Measurements from ENCODE around the gene NFKBIB.

Gene NFKBIB

GRCh38 chr19:38888876-38889275 is 10.9 kb upstream of the NFKBIB start:
- no peaks in the 10 kb centered on the region for H3K27me3 Mint-ChIP-seq
- H3K36me3 Mint-ChIP-seq = peaks cover 4% of the 10 kb centered on the region
- H3K4me3 Mint-ChIP-seq = no peak overlapping the region
- H3K4me1 Mint-ChIP-seq = peaks cover 4% of the 10 kb centered on the region
- H3K27ac Mint-ChIP-seq = no peak overlapping the region
- H3K9me3 Mint-ChIP-seq = no peaks in the 10 kb centered on the region

GRCh38 chr19:38889803-38890202 is 10.0 kb upstream of the NFKBIB start:
- Mint-ChIP-seq H3K4me3 (no peak overlapping the region), H3K36me3 (peaks cover 4% of the 10 kb centered on the region), H3K27ac (no peak overlapping the region), H3K4me1 (peaks cover 4% of the 10 kb centered on the region), H3K9me3 (no peaks in the 10 kb centered on the region), H3K27me3 (no peaks in the 10 kb centered on the region)

- no peak overlapping the region for H3K27ac Mint-ChIP-seq
- H3K36me3 Mint-ChIP-seq = peaks cover 4% of the 10 kb centered on the region
- peaks cover 4% of the 10 kb centered on the region for H3K4me1 Mint-ChIP-seq
- H3K4me3 Mint-ChIP-seq = no peak overlapping the region
- H3K9me3 Mint-ChIP-seq = no peaks in the 10 kb centered on the region
- H3K27me3 Mint-ChIP-seq = no peaks in the 10 kb centered on the region
Observed at GRCh38 chr19:38890686-38891085, 9.1 kb upstream of the NFKBIB start.

GRCh38 chr19:38891771-38892170 is 8.0 kb upstream of the NFKBIB start:
- Mint-ChIP-seq H3K4me1 (peaks cover 4% of the 10 kb centered on the region), H3K9me3 (no peaks in the 10 kb centered on the region), H3K27me3 (no peaks in the 10 kb centered on the region), H3K27ac (no peak overlapping the region), H3K36me3 (peaks cover 4% of the 10 kb centered on the region), H3K4me3 (no peak overlapping the region)

DNA sequence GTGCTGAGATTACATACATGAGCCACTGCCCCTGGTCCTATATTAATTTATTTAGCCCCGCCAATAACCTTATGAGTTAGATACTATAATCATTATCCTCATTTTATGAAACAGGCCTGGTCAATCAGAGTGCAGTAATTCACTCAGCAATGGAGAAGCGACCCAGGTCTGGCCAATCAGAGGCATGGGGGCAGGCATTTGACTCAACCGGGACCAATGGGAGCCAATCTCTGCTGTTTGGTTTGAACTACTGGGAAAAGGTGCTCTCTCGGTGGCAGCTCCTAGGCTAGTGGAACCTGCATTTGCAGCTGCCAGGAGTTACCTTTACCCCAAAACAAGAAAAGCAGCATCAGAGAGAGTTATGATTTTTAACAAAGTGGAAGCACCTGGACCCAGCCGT is 6.9 kb upstream of the NFKBIB start:
- peaks cover 6% of the 10 kb centered on the region for H3K4me1 Mint-ChIP-seq
- no peaks in the 10 kb centered on the region for H3K27me3 Mint-ChIP-seq
- H3K4me3 Mint-ChIP-seq = no peak overlapping the region
- H3K27ac Mint-ChIP-seq = no peak overlapping the region
- H3K9me3 Mint-ChIP-seq = no peaks in the 10 kb centered on the region
- peaks cover 4% of the 10 kb centered on the region for H3K36me3 Mint-ChIP-seq

DNA sequence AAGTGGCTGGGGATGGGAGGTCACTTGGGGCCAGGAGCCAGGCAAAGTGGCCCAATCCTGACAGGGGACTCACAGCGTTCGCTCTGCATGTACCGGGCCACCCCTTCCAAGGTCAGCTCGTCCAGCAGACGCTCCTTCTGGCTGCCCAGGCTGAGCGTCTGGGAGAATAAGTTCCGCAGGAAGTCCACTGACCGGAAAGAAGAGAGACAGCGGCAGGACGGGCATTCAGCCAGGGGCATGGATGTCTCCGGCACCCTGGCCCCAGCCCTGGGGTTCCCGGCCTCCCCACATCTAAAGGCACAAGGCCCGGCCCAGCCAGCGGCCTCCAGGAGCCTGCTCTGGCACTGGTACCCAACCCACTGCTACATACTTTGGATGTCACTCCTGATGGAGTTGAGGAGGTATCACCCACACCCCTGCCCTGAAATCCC is 6.4 kb upstream of the NFKBIB start:
- no peaks in the 10 kb centered on the region for H3K27me3 Mint-ChIP-seq

DNA sequence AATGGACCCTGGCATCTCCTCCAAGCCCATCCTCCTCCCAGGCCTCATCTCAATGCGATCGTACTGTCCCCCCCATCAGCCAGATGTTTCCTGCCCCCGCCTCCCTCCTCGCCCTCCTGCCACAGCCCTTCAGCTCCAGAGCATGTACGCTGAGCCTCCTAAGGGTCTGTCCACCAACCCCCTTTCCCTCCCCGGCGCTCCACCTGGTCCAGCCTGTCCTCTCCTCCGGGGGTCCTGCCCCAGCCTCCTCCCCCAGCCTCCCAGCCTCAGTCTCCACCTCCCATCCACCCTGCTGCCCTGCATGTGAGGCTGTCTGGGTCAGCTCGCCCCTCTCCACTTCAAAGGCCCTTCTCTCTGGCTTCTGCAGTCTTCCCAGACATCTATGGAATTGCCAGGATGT is 4.8 kb upstream of the NFKBIB start:
- peaks cover 2% of the 10 kb centered on the region for H3K36me3 Mint-ChIP-seq
- peaks cover 18% of the 10 kb centered on the region for H3K4me1 Mint-ChIP-seq
- H3K27ac Mint-ChIP-seq = no peak overlapping the region
- no peaks in the 10 kb centered on the region for H3K27me3 Mint-ChIP-seq
- no peak overlapping the region for H3K4me3 Mint-ChIP-seq
- H3K9me3 Mint-ChIP-seq = no peaks in the 10 kb centered on the region

More for the DNA sequence above, 6.4 kb upstream of the NFKBIB start:
- H3K4me1 Mint-ChIP-seq = peaks cover 11% of the 10 kb centered on the region
- H3K9me3 Mint-ChIP-seq = no peaks in the 10 kb centered on the region
- H3K27ac Mint-ChIP-seq = no peak overlapping the region
- H3K4me3 Mint-ChIP-seq = no peak overlapping the region
- H3K36me3 Mint-ChIP-seq = peaks cover 4% of the 10 kb centered on the region

DNA sequence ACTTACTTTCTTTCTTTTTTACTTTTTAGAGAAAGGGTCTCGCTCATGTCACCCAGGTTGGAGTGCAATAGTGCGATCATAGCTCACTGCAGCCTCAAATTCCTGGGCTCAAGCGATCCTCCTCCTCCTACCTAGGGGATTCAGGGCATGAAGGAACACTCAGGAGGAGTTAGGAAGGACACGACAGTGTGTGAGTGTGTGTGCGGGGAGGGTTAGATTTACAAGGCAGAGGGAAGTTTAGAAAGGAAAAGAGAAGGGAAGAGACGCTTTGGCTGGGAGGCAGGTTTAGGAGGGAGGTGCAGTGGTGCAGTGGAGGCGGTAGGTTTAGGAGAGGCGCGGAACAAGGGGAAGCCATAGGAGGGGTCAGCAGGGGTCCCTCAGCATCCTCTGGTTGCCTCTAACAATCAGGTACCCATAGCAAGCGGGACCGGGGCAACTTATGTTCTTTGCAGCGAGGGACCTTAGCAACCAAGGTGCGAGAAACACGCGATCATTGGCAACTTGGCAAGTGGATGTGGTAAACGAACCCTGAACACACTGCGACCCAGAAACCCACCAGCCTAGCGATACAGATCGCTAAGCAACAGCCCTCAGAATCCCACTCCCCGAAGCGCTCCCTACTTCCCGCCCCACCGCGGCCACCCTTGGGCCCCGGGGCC is 852 bp upstream of the NFKBIB start:
- peaks cover 40% of the 10 kb centered on the region for H3K4me1 Mint-ChIP-seq
- no peaks in the 10 kb centered on the region for H3K27me3 Mint-ChIP-seq
- H3K27ac Mint-ChIP-seq = peak overlapping the region; percentile 90
- H3K9me3 Mint-ChIP-seq = no peaks in the 10 kb centered on the region
- peak overlapping the region; percentile 99 for H3K4me3 Mint-ChIP-seq
- H3K36me3 Mint-ChIP-seq = peaks cover 6% of the 10 kb centered on the region

- Mint-ChIP-seq H3K27ac (peak overlapping the region; percentile 97), H3K36me3 (peaks cover 10% of the 10 kb centered on the region), H3K9me3 (no peaks in the 10 kb centered on the region), H3K4me1 (peaks cover 48% of the 10 kb centered on the region), H3K27me3 (no peaks in the 10 kb centered on the region), H3K4me3 (peak overlapping the region; percentile 99)
Observed at GRCh38 chr19:38900202-38900629, 447 bp downstream of the NFKBIB start.

- Mint-ChIP-seq H3K36me3 (peaks cover 12% of the 10 kb centered on the region), H3K4me3 (peak overlapping the region; percentile 99), H3K27ac (peak overlapping the region; percentile 92), H3K4me1 (peaks cover 48% of the 10 kb centered on the region), H3K9me3 (no peaks in the 10 kb centered on the region), H3K27me3 (no peaks in the 10 kb centered on the region)
Observed at GRCh38 chr19:38900743-38901190, 998 bp downstream of the NFKBIB start.

GRCh38 chr19:38901683-38902082 is 1.9 kb downstream of the NFKBIB start:
- Mint-ChIP-seq H3K4me1 (peaks cover 48% of the 10 kb centered on the region), H3K36me3 (peaks cover 12% of the 10 kb centered on the region), H3K27ac (no peak overlapping the region), H3K9me3 (no peaks in the 10 kb centered on the region), H3K27me3 (no peaks in the 10 kb centered on the region), H3K4me3 (peak overlapping the region; percentile 75)

DNA sequence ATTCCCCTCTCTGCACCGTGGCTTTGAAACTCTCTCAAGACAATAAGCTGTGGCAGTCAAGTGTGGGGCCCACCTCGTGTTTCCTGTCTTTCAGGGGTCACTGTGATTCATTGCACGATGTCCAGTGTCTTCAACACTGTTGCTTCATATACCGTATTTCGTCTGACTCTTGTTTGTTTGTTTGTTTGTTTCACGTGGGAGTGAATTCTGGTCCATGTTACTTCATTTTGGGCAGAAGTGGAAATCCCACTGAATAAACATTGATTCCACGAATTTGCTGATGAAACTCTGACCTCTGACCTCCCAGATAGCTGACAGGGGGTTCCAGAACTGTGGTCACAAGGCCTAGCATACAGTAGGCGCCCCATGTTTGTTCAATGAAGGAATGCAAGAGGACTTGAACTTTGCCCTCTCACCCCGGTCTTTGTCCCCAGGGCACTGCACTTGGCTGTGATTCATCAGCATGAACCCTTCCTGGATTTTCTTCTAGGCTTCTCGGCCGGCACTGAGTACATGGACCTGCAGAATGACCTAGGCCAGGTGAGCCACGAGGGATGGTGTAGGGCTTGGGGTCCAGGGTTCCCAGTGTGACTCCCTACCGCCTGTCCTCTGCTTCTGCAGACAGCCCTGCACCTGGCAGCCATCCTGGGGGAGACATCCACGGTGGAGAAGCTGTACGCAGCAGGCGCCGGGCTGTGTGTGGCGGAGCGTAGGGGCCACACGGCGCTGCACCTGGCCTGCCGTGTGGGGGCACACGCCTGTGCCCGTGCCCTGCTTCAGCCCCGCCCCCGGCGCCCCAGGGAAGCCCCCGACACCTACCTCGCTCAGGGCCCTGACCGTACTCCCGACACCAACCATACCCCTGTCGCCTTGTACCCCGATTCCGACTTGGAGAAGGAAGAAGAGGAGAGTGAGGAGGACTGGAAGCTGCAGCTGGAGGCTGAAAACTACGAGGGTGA is 5.1 kb downstream of the NFKBIB start:
- no peak overlapping the region for H3K4me3 Mint-ChIP-seq
- peaks cover 45% of the 10 kb centered on the region for H3K4me1 Mint-ChIP-seq
- H3K9me3 Mint-ChIP-seq = no peaks in the 10 kb centered on the region
- peak overlapping the region; percentile 38 for H3K27ac Mint-ChIP-seq
- H3K36me3 Mint-ChIP-seq = peaks cover 20% of the 10 kb centered on the region
- no peaks in the 10 kb centered on the region for H3K27me3 Mint-ChIP-seq

DNA sequence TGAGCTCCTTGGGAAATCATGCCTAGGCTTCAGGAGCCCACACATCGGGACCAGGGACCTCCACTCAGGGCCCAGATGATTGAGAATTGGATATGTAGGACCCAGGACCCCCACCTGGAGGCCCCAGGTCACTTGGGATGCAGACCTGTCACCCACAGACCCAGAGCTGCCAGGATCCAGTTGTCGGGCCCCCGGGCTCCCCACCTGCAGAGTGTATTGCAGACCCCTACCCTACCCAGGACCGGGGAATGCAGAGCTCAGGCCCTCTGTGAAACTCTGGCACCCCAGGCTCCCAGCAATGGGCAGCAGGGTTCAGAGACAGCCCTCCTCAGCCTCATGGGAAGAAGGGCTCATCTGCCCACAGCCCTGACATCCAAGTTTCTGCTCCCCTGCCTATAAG is 5.9 kb downstream of the NFKBIB start:
- no peaks in the 10 kb centered on the region for H3K27me3 Mint-ChIP-seq
- H3K4me1 Mint-ChIP-seq = peaks cover 43% of the 10 kb centered on the region
- no peak overlapping the region for H3K27ac Mint-ChIP-seq
- no peaks in the 10 kb centered on the region for H3K9me3 Mint-ChIP-seq
- H3K36me3 Mint-ChIP-seq = peaks cover 20% of the 10 kb centered on the region
- no peak overlapping the region for H3K4me3 Mint-ChIP-seq

GRCh38 chr19:38907227-38907626 is 7.5 kb downstream of the NFKBIB start:
- peaks cover 28% of the 10 kb centered on the region for H3K4me1 Mint-ChIP-seq
- no peaks in the 10 kb centered on the region for H3K27me3 Mint-ChIP-seq
- H3K27ac Mint-ChIP-seq = no peak overlapping the region
- no peaks in the 10 kb centered on the region for H3K9me3 Mint-ChIP-seq
- no peak overlapping the region for H3K4me3 Mint-ChIP-seq
- peaks cover 18% of the 10 kb centered on the region for H3K36me3 Mint-ChIP-seq

DNA sequence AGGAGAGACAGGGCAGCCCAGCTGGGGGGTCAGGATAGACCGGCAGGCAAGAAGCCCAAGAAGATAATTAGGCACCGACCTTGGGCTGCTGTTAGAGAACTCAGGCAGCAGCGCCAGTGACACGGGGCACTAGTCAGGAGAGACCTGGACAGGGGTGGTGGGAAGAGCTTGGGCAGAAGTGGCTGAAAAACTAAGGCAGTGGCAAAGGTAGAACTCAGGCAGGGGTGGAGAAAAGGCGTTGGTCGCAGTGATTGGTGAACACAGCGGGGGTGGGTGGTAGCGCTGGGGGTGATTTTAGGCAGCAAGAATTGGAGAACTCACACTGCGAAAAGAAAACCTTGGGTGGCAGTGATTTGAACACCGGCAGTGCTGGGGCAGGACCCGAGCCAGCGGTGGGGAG is 7.9 kb downstream of the NFKBIB start:
- Mint-ChIP-seq H3K9me3 (no peaks in the 10 kb centered on the region), H3K4me3 (no peak overlapping the region), H3K4me1 (peaks cover 24% of the 10 kb centered on the region), H3K27ac (peak overlapping the region; percentile 62), H3K27me3 (no peaks in the 10 kb centered on the region), H3K36me3 (peaks cover 17% of the 10 kb centered on the region)

DNA sequence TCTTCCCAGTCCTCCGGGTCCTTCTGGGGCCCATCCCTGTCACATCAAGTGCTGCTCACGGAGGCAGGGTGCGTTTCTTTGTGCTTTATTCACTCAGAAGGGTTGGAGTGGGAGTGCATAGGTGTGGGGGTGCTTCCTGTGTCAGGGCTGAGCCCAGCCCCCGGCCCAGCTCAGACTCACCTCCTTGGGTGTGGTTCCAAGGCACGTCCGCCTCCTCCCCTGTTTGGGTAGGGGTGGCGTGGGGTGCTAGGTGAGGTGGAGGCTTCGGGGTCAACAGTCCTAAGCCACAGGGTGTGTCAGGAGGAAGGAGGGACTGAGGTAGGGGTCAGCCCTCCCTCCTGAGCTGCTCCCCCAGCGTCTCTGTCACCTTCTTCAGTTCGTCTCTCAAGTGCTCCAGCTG is 9.1 kb downstream of the NFKBIB start:
- no peaks in the 10 kb centered on the region for H3K27me3 Mint-ChIP-seq
- no peaks in the 10 kb centered on the region for H3K9me3 Mint-ChIP-seq
- H3K27ac Mint-ChIP-seq = peak overlapping the region; percentile 46
- H3K36me3 Mint-ChIP-seq = peaks cover 14% of the 10 kb centered on the region
- H3K4me1 Mint-ChIP-seq = peaks cover 23% of the 10 kb centered on the region
- H3K4me3 Mint-ChIP-seq = no peak overlapping the region
